IgD-negative memory B cell (primary cell): ENCODE measurements around the gene PPP1R3E. TPM values are rescaled to one million over a fixed set of nuclear protein-coding genes. Genes with fewer than 3 reads are reported as not detected.

ENCODE experiments used
- H3K27ac Mint-ChIP-seq, 3 donors: one replicate each; pipeline ENCODE4 v1.8.0; 2020 to 2022; ENCODE audit warnings: mild to moderate bottlenecking in 3 of 3, mixed read lengths in 3 of 3, moderate library complexity in 1 of 3
- H3K27me3 Mint-ChIP-seq: one replicate; pipeline ENCODE4 v1.8.0; 2021; ENCODE audit warnings: mixed read lengths
- H3K36me3 Mint-ChIP-seq: one replicate; pipeline ENCODE4 v1.8.0; 2020; ENCODE audit warnings: mild to moderate bottlenecking, mixed read lengths
- H3K4me1 Mint-ChIP-seq, 3 donors: one replicate each; pipeline ENCODE4 v1.8.0; 2020 to 2022; ENCODE audit warnings: mixed read lengths in 3 of 3, mild to moderate bottlenecking in 1 of 3
- H3K4me3 Mint-ChIP-seq, 4 donors: one replicate each; pipeline ENCODE4 v1.8.0; 2020 to 2022; ENCODE audit warnings: mild to moderate bottlenecking in 4 of 4, mixed read lengths in 4 of 4, moderate library complexity in 3 of 4
- H3K9me3 Mint-ChIP-seq, 3 donors: one replicate each; pipeline ENCODE4 v1.8.0; 2020 to 2021; ENCODE audit warnings: mixed read lengths in 3 of 3, mild to moderate bottlenecking in 1 of 3
- polyA plus RNA-seq: library from polyadenylated mRNA; unstranded; fragments of 300-500 nt; fragmentation: Illumina TruSeq; gene quantifications from one replicate; pipeline ENCODE4 v1.2.3, GENCODE V29; 2021

Gene PPP1R3E, protein sequence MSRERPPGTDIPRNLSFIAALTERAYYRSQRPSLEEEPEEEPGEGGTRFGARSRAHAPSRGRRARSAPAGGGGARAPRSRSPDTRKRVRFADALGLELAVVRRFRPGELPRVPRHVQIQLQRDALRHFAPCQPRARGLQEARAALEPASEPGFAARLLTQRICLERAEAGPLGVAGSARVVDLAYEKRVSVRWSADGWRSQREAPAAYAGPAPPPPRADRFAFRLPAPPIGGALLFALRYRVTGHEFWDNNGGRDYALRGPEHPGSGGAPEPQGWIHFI
- 2.3 TPM for polyA plus RNA-seq

- Mint-ChIP-seq H3K4me3 (peak within 1 kb of the TSS; percentile 92 to 99 (median 99)), H3K4me1 (peaks cover 16 to 24% (median 23%) of the 10 kb centered on the region in 3 donors), H3K9me3 (no peaks in the 10 kb centered on the region)
Observed at GRCh38 chr14:23302290-23303225, at the start of gene PPP1R3E. Gene PPP1R3E (minus strand): TSS chr14:23302859. CDS start chr14:23302576, 283 bp downstream.

DNA sequence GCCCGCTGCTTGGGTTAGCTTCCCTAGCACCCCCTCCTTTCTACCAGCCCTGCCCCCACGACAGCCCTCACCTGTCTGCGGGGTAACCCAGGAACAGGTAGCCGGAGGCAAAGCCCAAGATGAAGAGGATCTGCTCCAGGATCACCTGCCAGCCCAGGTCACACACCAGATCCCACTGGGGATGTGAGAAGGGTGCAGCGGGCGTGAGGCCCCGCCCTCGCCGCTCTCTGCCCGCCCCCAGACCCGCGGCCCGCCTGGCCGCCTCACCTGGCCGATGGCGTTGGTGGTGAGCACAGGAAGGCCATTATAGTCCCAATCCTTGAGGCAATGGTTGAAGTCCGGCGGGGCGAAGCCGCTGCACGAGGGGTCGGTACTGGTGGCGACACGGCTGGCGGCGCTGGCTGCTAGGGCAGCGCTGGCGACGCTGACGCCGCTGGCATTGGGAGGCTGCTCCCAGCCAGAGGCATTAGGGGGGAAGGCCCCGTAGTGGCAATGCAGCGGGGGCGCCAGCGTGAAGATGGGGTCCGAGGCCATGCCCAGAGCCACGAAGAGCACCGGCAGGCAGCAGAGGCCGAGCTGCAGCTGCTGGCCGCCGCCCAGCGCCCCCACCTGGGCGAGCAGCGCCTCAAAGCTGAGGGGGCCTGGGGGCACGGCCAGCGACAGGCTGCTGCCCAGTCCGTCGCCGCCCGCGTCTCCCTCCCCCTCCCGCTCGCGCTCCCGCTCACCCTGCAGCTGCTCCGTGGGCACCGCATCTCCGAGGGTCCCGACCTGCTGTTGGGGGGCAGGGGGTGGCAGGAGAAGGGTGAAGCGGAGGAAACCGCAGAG is 49.2 kb upstream of the PPP1R3E start:
- Mint-ChIP-seq H3K9me3 (no peaks in the 10 kb centered on the region), H3K4me3 (peak overlapping the region; percentile 35 to 72 (median 50)), H3K27me3 (peaks cover 49% of the 10 kb centered on the region), H3K27ac (no peak overlapping the region), H3K4me1 (peaks cover 7 to 10% (median 9%) of the 10 kb centered on the region in 3 donors), H3K36me3 (no peaks in the 10 kb centered on the region)

More at GRCh38 chr14:23302290-23303225, at the start of gene PPP1R3E:
- H3K27ac Mint-ChIP-seq, result peak within 1 kb of the TSS; percentile 97 to 99 (median 98)
- H3K27me3 Mint-ChIP-seq, result no peaks in the 10 kb centered on the region
- H3K36me3 Mint-ChIP-seq, result no peaks in the 10 kb centered on the region

DNA sequence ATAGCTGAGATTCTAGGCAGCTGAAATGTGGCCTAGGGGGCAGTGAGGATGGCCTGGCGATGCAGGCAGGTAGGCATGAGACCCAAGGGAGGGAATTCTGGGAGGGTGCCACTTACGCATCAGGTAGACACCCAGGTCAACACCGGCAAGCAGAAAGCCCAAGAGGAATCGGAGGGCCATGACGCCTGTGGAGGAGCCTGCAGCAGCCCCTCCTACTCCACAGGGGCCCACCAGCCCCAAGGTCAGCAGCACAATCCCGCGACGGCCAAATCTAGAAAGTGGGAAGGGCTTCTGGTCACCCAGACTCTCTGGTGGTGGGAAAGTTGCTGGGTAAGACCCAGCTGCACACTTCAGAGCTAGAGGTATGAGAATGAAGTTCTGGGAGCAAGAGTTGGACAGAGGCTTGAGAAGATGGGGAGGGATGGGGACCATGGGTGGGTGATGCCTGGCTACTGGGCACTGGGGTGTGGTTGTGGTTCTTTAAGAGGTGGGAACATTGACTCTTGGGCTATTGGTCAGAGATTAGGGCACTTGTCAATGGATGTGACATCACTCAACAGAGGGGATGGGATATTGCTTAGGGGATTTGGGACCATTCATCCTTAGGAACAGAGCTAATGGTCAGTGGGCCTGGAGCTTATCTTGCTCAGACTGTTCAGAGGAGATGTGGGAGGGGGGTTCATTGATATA is 46.6 kb upstream of the PPP1R3E start:
- Mint-ChIP-seq H3K4me3 (no peak overlapping the region), H3K27me3 (peaks cover 30% of the 10 kb centered on the region), H3K36me3 (no peaks in the 10 kb centered on the region), H3K9me3 (peaks cover 0 to 1% (median 0%) of the 10 kb centered on the region in 3 donors), H3K4me1 (peaks cover 9 to 11% (median 10%) of the 10 kb centered on the region in 3 donors), H3K27ac (peak overlapping the region in 2 of 3 donors; percentile 10 to 55)

DNA sequence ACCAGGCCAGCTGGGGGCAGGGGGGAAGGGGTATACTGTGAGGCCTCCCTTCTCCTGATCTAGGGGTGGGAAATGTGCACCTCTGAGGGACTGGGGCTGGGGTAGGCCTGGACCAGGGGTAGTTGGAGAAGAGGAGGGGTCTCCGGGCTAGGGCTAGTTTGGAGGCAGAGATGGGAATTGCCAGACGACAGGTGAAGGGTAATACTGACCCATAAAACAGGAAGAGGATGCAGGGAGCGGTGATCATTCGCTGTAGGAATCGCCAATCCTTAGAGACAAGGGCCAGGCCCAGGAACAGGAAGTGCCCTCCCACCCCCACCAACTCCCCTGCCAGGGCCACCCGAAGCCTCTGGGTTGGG is 45.6 kb upstream of the PPP1R3E start:
- Mint-ChIP-seq H3K4me1 (peaks cover 4 to 10% (median 7%) of the 10 kb centered on the region in 3 donors), H3K9me3 (peaks cover 0 to 1% (median 0%) of the 10 kb centered on the region in 3 donors), H3K27ac (no peak overlapping the region)

DNA sequence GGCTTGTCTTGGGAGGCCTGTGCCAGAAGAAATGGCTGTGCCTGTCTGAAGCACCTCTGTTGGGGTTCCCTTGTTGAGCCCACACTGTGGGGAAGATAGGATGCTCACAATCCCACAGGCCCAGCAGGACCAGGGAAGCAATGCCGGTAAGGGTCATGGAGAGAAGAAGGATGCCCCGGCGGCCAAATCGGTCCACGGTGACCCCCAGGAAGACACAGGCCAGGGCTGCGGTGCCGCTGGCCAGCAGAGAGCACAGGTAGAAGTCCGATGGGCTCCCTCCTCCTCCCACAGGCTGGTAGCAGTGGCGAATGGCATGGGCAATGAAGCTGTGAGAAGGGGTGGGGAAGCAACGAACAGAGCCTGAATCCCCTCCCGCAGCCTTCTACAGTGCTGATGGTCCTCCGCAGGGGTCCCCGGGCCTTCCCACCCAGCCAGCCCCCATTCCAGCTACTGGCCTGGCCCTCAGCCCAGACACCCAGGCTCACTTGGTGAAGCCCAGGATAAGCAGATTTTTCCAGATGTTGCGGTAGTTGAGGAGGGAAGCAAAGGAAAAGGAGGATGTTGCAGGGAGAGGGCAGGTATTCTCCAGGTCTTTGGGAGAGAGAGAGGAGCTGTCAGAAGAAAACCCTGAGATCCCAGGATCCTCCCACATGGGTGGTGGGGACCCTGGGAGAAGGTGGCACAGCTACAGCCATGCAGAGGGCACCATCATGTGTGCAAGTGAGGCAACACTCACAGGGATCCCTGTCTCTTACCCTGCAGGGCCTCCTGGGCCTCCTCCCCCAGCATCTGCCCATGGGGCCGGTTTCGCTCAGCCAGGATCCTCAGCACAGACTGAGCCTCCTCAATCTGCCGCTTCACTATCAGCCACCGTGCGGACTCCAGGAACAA is 45.0 kb upstream of the PPP1R3E start:
- Mint-ChIP-seq H3K4me3 (no peak overlapping the region), H3K4me1 (peaks cover 4 to 9% (median 4%) of the 10 kb centered on the region in 3 donors), H3K36me3 (no peaks in the 10 kb centered on the region), H3K27me3 (peaks cover 16% of the 10 kb centered on the region), H3K27ac (no peak overlapping the region), H3K9me3 (peaks cover 0 to 1% (median 0%) of the 10 kb centered on the region in 3 donors)

More for the DNA sequence above, 45.6 kb upstream of the PPP1R3E start:
- Mint-ChIP-seq H3K36me3 (no peaks in the 10 kb centered on the region), H3K27me3 (peaks cover 21% of the 10 kb centered on the region), H3K4me3 (no peak overlapping the region)

DNA sequence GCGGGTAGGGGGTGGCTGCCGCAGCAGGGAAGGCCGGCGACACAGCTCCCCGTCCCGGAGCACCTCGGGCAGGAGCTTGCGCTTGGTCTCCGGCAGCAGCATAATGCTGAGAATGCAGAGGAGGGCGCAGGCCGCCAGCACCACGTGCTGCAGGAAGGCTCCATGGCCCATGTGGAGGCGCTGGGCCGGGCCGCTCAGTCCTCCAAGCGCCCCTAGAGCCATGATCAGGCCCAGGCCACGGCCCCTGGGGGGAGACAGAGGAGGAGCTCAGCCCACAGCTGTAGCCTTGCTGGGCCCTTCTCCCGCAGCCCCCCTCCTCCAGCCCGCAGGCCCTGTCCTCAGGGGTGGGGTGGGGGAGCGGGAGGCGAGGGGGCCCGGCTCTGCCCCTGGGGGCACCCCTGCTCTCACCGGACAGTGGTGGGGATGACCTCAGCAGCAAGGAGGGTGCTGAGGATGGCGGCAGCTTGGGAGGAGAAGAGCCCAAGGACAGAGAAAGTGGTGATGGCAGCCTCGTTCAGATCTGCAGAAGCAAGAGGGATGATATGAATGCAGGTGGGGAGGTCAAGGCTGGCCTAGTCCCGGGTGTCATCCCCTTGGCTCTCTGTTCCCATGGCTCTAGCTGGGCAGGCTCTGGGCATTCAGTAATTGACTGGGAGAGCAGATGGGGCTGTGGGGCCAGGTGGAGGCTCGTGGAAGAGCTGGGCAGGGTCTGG is 44.2 kb upstream of the PPP1R3E start:
- Mint-ChIP-seq H3K4me3 (no peak overlapping the region), H3K9me3 (peaks cover 0 to 1% (median 0%) of the 10 kb centered on the region in 3 donors), H3K27ac (no peak overlapping the region), H3K4me1 (peaks cover 4 to 9% (median 4%) of the 10 kb centered on the region in 3 donors), H3K36me3 (no peaks in the 10 kb centered on the region), H3K27me3 (peaks cover 15% of the 10 kb centered on the region)

- peaks cover 13% of the 10 kb centered on the region for H3K27me3 Mint-ChIP-seq
- H3K4me3 Mint-ChIP-seq, result no peak overlapping the region
- H3K27ac Mint-ChIP-seq, result no peak overlapping the region
Observed at GRCh38 chr14:23345987-23346692, 43.5 kb upstream of the PPP1R3E start.

DNA sequence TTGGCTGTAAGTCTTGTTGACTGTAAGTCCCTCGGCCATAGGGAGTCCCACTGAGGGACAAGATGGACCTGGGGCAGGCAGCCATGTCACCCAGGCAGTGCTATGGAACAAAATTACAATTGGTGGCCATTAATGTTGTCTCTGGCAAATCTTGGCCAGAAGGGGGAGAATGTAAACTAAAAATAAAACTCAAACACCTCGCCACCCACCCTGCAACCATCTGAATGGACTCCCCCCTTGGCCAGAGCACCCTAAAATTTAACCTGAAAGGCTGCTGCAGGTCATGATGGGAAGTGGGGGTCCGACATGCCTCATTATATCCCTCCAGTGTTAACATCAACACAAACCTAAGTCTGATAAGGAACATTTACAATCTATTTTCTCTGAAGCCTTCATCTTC is 41.8 kb upstream of the PPP1R3E start:
- H3K36me3 Mint-ChIP-seq, result peaks cover 2% of the 10 kb centered on the region
- no peak overlapping the region for H3K4me3 Mint-ChIP-seq
- peaks cover 0 to 4% (median 4%) of the 10 kb centered on the region in 3 donors for H3K9me3 Mint-ChIP-seq
- H3K27me3 Mint-ChIP-seq, result peaks cover 7% of the 10 kb centered on the region
- no peak overlapping the region for H3K27ac Mint-ChIP-seq
- H3K4me1 Mint-ChIP-seq, result peaks cover 0 to 4% (median 0%) of the 10 kb centered on the region in 3 donors

More at GRCh38 chr14:23345987-23346692, 43.5 kb upstream of the PPP1R3E start:
- Mint-ChIP-seq H3K9me3 (peaks cover 0 to 1% (median 0%) of the 10 kb centered on the region in 3 donors), H3K4me1 (peaks cover under 1 to 7% (median 1%) of the 10 kb centered on the region in 3 donors), H3K36me3 (no peaks in the 10 kb centered on the region)

GRCh38 chr14:23339506-23340268 is 37.0 kb upstream of the PPP1R3E start:
- Mint-ChIP-seq H3K27me3 (peaks cover 19% of the 10 kb centered on the region), H3K4me1 (no peaks in the 10 kb centered on the region), H3K27ac (no peak overlapping the region), H3K9me3 (peaks cover 0 to 9% (median 9%) of the 10 kb centered on the region in 3 donors), H3K36me3 (peaks cover 2% of the 10 kb centered on the region), H3K4me3 (no peak overlapping the region)

- H3K4me3 Mint-ChIP-seq, result no peak overlapping the region
- H3K36me3 Mint-ChIP-seq, result peaks cover 2% of the 10 kb centered on the region
- no peaks in the 10 kb centered on the region for H3K4me1 Mint-ChIP-seq
- peaks cover 17% of the 10 kb centered on the region for H3K27me3 Mint-ChIP-seq
- H3K9me3 Mint-ChIP-seq, result peaks cover 0 to 9% (median 9%) of the 10 kb centered on the region in 3 donors
- H3K27ac Mint-ChIP-seq, result no peak overlapping the region
Observed at GRCh38 chr14:23335623-23336022, 33.0 kb upstream of the PPP1R3E start.

DNA sequence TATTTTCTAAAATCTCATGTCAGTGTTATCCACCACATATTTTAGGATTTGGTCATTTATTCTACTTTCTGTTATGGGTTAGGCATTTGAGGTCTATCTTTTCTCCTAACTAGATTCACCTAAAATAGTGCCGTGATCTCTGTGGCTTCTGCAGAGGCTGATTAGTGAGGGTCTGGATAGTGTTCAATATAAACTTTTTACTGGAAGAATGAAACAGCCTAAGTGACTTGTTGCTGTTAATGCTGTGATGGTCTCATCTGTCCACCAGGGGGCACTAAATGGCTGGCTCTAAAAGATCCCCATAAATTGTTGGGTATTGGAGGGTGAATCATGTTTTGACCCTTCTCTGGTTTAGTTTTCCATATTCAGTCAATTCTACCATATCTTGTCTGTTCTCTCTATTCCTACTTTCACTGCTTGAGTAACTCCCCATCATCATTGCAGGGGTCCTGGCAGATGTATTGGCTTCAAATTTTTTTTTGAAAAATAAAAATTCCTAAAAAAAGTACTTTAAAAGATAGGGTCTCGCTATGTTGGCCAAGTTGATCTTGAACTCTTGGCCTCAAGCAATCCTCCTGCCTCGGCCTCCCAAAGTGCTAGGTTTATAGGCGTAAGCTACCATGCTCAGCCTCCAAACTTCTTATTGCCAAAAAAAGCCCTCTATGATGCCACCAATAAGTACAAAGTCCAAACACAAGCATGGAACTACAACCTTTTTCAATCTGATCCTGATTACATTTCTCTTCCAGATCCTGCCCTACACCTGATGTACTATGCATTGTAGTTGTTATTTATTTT is 25.5 kb upstream of the PPP1R3E start:
- H3K4me3 Mint-ChIP-seq, result peak overlapping the region in 1 of 4 donors; percentile 59
- peak overlapping the region in 2 of 3 donors; percentile 39 to 48 for H3K27ac Mint-ChIP-seq
- no peaks in the 10 kb centered on the region for H3K36me3 Mint-ChIP-seq
- H3K4me1 Mint-ChIP-seq, result peaks cover 4 to 12% (median 6%) of the 10 kb centered on the region in 3 donors
- no peaks in the 10 kb centered on the region for H3K9me3 Mint-ChIP-seq
- H3K27me3 Mint-ChIP-seq, result no peaks in the 10 kb centered on the region
